Esophagus squamous epithelium (tissue), 5 donors: Measurements from ENCODE around the gene STK25. TPM values are rescaled to one million over a fixed set of nuclear protein-coding genes. Genes with fewer than 3 reads are reported as not detected.

ENCODE experiments used
- DNase-seq: peaks from one replicate; lab custom pipeline; 2025; lab: John Stamatoyannopoulos, UW
- H3K27ac ChIP-seq, 4 donors: fragments of 200-600 bp; sonication (generic); one replicate each; pipeline ENCODE4 v1.5.1; 2016 to 2019; ENCODE audit warnings: mild to moderate bottlenecking in 1 of 4
- H3K27me3 ChIP-seq, 4 donors: fragments of 200-600 bp; sonication (generic); 1 replicate in 3 of 4; 2 replicates in 1 of 4; pipeline versions ENCODE4 v1.5.1 to v1.6.0; 2017 to 2021; ENCODE audit warnings: antibody characterized with exemption in 1 of 4
- H3K36me3 ChIP-seq, 3 donors: fragments of 200-600 bp; sonication (generic); one replicate each; pipeline ENCODE4 v1.5.1; 2016 to 2019
- H3K4me1 ChIP-seq, 3 donors: fragments of 200-600 bp; sonication (generic); one replicate each; pipeline ENCODE4 v1.5.1; 2017 to 2019
- H3K4me3 ChIP-seq, 4 donors: fragments of 200-600 bp; sonication (generic); 1 replicate in 3 of 4; 2 replicates in 1 of 4; pipeline ENCODE4 v1.5.1; 2016 to 2019; ENCODE audit warnings: mild to moderate bottlenecking in 2 of 4, moderate library complexity in 1 of 4
- H3K9me3 ChIP-seq, 3 donors: fragments of 200-600 bp; sonication (generic); one replicate each; pipeline ENCODE4 v1.5.1; 2016 to 2019
- CTCF ChIP-seq, 6 experiments: fragments of 450-650 bp in 4 of 6; fragments of 200-600 bp in 2 of 6; sonication (generic) in 2 of 6; IDR thresholded peaks; one replicate each; pipeline ENCODE4 v1.5.1; 2016 to 2019; ENCODE audit warnings: antibody characterized with exemption in 6 of 6, mild to moderate bottlenecking in 4 of 6, moderate library complexity in 4 of 6
- POLR2A ChIP-seq, 4 donors: fragments of 450-650 bp; IDR thresholded peaks; one replicate each; pipeline ENCODE4 v1.6.1; 2017; ENCODE audit warnings: antibody characterized with exemption in 4 of 4, mild to moderate bottlenecking in 4 of 4, moderate library complexity in 3 of 4
- WGBS, 2 donors: methylation state at CpG; one replicate each; pipeline ENCODE4 v1.1.5; 2018; 5-methylcytosine and 5-hydroxymethylcytosine counted together
- intact Hi-C: fragments of 100-400 bp; cut with DNase I; formaldehyde crosslinking; loops from one replicate; pipeline ENCODE4 v1.15.0; 2022
- total RNA-seq, 4 donors: library from RNA; depleted of rRNA; stranded (reverse); fragments of >200 nt; gene quantifications; one replicate each; pipeline ENCODE4 v1.1.0, GENCODE V29; 2016
- donor health status: DM: yes; HTN: yes; CAD: no.

STK25 gene
- total RNA-seq, 4 donors from 2014 or later: 137 to 156 (median 140) TPM

GRCh38 chr2:241501099-241501541 lies 7.3 kb downstream of the STK25 start:
- WGBS, 2 donors: 87 to 100% methylated on average over 2 to 9 of the region's 12 CpGs
- intact Hi-C loops: no loop called here
- TF ChIP-seq CTCF (IDR thresholded peaks at IDR 0.05) (no peak), POLR2A (IDR thresholded peaks at IDR 0.05) (no peak)
- DNase-seq: no peak
- no peak overlapping the region for H3K4me3 ChIP-seq
- no peak overlapping the region for H3K27ac ChIP-seq
- H3K36me3 ChIP-seq: peaks cover 9 to 81% (median 18%) of the 10 kb centered on the region in 3 donors
- H3K4me1 ChIP-seq: peaks cover 0 to 23% (median 9%) of the 10 kb centered on the region in 3 donors
- H3K27me3 ChIP-seq: no peaks in the 10 kb centered on the region
- no peaks in the 10 kb centered on the region for H3K9me3 ChIP-seq

GRCh38 chr2:241500431-241500975 lies 7.9 kb downstream of the STK25 start:
- intact Hi-C loops: no loop called here
- H3K4me3 ChIP-seq: no peak overlapping the region
- H3K36me3 ChIP-seq: peaks cover 11 to 88% (median 23%) of the 10 kb centered on the region in 3 donors
- H3K9me3 ChIP-seq: no peaks in the 10 kb centered on the region
- no peaks in the 10 kb centered on the region for H3K27me3 ChIP-seq
- 83 to 93% methylated on average over 4 to 5 of the region's 12 CpGs for WGBS, 2 donors
- peaks cover 0 to 17% (median 2%) of the 10 kb centered on the region in 3 donors for H3K4me1 ChIP-seq
- H3K27ac ChIP-seq: no peak overlapping the region
- DNase-seq: no peak
- TF ChIP-seq POLR2A (IDR thresholded peaks at IDR 0.05) (no peak), CTCF (IDR thresholded peaks at IDR 0.05) (no peak)

GRCh38 chr2:241500016-241500415 lies 8.4 kb downstream of the STK25 start:
- H3K36me3 ChIP-seq: peaks cover 16 to 92% (median 27%) of the 10 kb centered on the region in 3 donors
- 93 to 96% methylated on average over 3 to 5 of the region's 10 CpGs for WGBS, 2 donors
- intact Hi-C loops: no loop called here

GRCh38 chr2:241499146-241499965 lies 9.0 kb downstream of the STK25 start:
- Histone ChIP-seq H3K27ac (no peak overlapping the region), H3K4me3 (no peak overlapping the region), H3K27me3 (no peaks in the 10 kb centered on the region), H3K9me3 (no peaks in the 10 kb centered on the region), H3K36me3 (peaks cover 23 to 97% (median 31%) of the 10 kb centered on the region in 3 donors), H3K4me1 (peaks cover 0 to 9% (median 0%) of the 10 kb centered on the region in 3 donors)
- 88 to 95% methylated on average over 9 to 12 of the region's 28 CpGs for WGBS, 2 donors
- no peak for DNase-seq
- intact Hi-C loops: no loop called here
- TF ChIP-seq POLR2A (IDR thresholded peaks at IDR 0.05): no peak
- no peak for TF ChIP-seq CTCF (IDR thresholded peaks at IDR 0.05)

More at GRCh38 chr2:241500016-241500415, 8.4 kb downstream of the STK25 start:
- no peaks in the 10 kb centered on the region for H3K9me3 ChIP-seq
- TF ChIP-seq POLR2A (IDR thresholded peaks at IDR 0.05): no peak
- no peak for TF ChIP-seq CTCF (IDR thresholded peaks at IDR 0.05)
- no peak overlapping the region for H3K27ac ChIP-seq
- H3K4me3 ChIP-seq: no peak overlapping the region
- no peak for DNase-seq
- no peaks in the 10 kb centered on the region for H3K27me3 ChIP-seq
- H3K4me1 ChIP-seq: peaks cover 0 to 12% (median 0%) of the 10 kb centered on the region in 3 donors
